ENCODE data around the gene PRKAR2B.
A peak's percentile ranks its signal among the peaks of the same experiment; 100 is the strongest.

PRKAR2B gene

DNA sequence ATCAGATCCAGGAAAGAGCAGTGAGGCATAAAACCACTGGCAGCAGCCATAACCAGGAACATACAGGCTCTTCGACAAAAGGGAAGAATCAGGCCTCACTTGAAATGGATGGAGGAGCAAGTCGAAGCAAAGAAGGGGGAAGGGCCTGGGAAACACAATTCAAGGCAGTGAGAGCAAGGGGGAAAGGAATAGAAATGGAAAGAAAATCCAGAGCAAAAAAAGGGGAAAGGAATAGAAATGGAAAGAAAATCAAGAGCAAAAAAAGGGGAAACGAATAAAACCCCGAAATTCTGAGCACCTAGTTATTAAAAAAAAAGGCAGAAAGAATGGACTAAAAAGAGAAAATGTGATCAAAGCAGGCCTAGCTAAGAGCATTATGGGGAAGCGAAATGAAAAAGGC, 24.1 kb upstream of the PRKAR2B start:
- DNase-seq (ENCODE audit: low spot score in 2 of 2) (no peak), ATAC-seq (no peak)
- no peak overlapping the region for H3K27ac Mint-ChIP-seq

DNA sequence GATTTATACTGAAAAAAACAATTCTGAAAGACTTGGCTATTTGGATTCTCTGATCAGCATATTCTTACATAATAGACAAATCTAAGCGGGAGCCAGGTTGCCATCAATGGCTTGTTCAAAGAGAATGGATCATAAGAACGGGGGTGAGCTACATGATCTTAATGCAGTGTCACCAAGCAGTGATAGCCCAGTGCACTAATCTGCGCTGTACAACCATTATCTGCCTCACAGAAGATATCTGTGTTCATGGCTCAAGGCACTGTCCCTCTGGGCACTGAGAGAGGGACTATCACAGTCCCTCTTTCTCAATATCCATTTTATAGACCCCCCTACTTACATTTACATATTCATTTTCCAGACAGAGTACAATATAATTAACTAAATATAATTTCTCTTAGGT, 22.9 kb upstream of the PRKAR2B start:
- Mint-ChIP-seq H3K4me1 (no peaks in the 10 kb centered on the region), H3K36me3 (no peaks in the 10 kb centered on the region), H3K9me3 (no peaks in the 10 kb centered on the region), H3K27ac (no peak overlapping the region), H3K4me3 (no peak overlapping the region)
- DNase-seq (ENCODE audit: low spot score in 2 of 2) (no peak), ATAC-seq (no peak)

More for the DNA sequence above, 24.1 kb upstream of the PRKAR2B start:
- Mint-ChIP-seq H3K9me3 (no peaks in the 10 kb centered on the region), H3K36me3 (no peaks in the 10 kb centered on the region), H3K4me3 (no peak overlapping the region), H3K4me1 (no peaks in the 10 kb centered on the region)

- no peaks in the 10 kb centered on the region for H3K36me3 Mint-ChIP-seq
- ATAC-seq, result no peak
Observed at GRCh38 chr7:107023522-107024151, 20.9 kb upstream of the PRKAR2B start.

DNA sequence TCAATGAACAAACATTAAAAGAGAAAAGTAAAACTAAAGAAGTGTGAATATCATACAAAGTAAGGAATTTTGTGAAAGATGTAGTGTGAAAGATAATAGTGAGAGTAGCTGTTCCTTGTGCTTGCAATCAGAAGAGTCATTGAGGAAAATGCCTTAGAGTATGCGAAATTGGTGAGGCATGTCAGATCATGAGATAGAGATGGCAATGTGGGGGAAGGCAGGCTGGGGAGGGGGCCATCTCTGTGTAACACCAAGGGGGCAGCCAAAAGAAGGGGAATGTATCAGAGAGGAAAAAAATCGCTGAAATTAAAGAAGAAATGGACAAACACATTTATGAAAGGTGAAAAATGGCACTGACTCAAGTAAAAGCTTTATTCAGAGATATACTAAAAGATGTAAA, 19.6 kb upstream of the PRKAR2B start:
- ATAC-seq (no peak), DNase-seq (ENCODE audit: low spot score in 2 of 2) (no peak)
- Mint-ChIP-seq H3K27ac (no peak overlapping the region), H3K4me1 (no peaks in the 10 kb centered on the region), H3K36me3 (no peaks in the 10 kb centered on the region), H3K9me3 (no peaks in the 10 kb centered on the region), H3K4me3 (no peak overlapping the region)

More at GRCh38 chr7:107023522-107024151, 20.9 kb upstream of the PRKAR2B start:
- no peak for DNase-seq (ENCODE audit: low spot score in 2 of 2)
- H3K27ac Mint-ChIP-seq, result no peak overlapping the region
- no peak overlapping the region for H3K4me3 Mint-ChIP-seq
- H3K9me3 Mint-ChIP-seq, result no peaks in the 10 kb centered on the region
- no peaks in the 10 kb centered on the region for H3K4me1 Mint-ChIP-seq

DNA sequence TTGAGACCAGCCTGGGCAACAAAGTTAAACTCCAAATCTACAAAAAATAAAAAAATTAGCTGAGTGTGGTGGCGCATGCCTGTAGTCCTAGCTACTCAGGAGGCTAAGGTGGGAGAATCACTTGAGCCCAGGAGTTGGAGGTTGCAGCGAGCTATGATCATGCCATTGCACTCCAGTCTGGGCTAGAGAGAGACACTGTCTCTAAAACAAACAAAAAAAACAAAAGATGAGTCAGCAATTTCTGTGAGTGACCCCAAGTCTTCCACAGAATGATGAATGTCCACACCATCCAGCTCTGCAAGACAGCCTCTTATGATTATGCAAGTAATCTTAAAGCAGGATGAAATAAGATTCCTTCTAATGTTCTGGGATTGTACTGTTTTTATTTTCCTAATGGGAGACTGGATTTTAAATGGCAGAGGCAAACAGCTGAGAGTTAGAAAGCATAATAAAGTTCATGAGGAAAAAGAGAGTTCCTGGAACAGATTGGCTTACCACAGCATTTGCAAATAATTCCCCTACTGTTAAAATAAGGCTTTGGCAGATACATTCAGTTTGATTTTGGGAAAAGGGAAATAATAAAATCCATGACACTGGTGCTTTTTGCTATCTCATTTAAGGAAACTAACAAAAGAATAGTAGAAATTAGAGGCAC, 18.9 kb upstream of the PRKAR2B start:
- H3K36me3 Mint-ChIP-seq, result no peaks in the 10 kb centered on the region
- ATAC-seq (no peak), DNase-seq (ENCODE audit: low spot score in 2 of 2) (no peak)
- no peaks in the 10 kb centered on the region for H3K9me3 Mint-ChIP-seq
- H3K4me3 Mint-ChIP-seq, result no peak overlapping the region
- H3K27ac Mint-ChIP-seq, result no peak overlapping the region
- no peaks in the 10 kb centered on the region for H3K4me1 Mint-ChIP-seq

DNA sequence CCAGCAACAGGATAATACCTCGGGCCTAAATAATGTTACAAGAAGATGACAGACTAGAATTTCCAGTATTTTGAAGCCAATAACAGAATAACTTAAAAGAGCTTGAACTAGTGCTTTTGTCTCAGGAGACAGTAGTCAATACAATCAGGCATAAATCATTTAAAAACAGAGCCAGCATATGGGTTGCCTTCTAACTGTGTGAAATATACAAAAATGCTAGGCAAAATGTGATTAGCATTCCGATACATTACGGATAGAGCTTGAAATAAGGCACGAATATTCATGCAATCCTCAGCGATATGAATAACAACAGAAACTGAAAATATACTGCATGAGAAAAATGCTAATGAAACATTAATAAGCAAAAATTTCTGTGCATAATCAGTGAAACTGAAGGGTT, 18.3 kb upstream of the PRKAR2B start:
- Mint-ChIP-seq H3K27ac (no peak overlapping the region), H3K9me3 (no peaks in the 10 kb centered on the region), H3K4me1 (no peaks in the 10 kb centered on the region), H3K4me3 (no peak overlapping the region), H3K36me3 (no peaks in the 10 kb centered on the region)
- DNase-seq (ENCODE audit: low spot score in 2 of 2) (no peak), ATAC-seq (no peak)

GRCh38 chr7:107027208-107027607, 17.3 kb upstream of the PRKAR2B start:
- Mint-ChIP-seq H3K4me3 (no peak overlapping the region), H3K4me1 (no peaks in the 10 kb centered on the region), H3K9me3 (no peaks in the 10 kb centered on the region), H3K27ac (no peak overlapping the region), H3K36me3 (no peaks in the 10 kb centered on the region)
- ATAC-seq (no peak), DNase-seq (ENCODE audit: low spot score in 2 of 2) (no peak)

DNA sequence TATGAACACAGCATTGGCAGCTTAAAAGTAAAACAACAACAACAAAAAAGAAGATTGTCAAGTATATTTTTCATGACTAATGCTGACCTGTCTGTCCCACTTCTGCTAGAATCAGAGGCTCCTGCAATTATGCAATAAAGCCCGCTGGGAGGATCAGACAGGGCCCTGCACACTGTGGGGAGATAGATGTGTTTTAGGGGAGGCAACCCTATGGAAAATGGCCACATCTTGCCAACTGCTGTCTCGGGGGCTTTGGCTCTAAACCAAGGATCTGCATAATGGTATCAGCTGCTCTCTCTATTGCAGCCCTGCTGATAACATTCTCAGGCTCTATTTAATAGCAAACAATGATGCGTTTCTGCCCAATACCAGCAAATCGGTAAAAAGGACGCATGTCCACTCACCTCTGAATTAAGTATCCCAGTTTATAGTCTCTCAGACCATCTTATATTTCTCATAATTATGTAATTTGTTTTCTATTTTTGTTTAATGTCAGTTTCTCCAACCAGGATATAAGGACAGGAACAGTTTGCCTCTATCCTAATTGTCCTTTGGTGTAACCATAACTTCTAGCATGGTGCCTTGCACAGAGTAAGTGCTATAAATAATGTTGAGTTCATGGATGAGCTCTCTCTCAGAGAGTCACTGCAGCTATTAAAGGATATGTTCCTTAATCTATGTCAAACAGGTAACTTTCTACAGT, 15.3 kb upstream of the PRKAR2B start:
- no peak for DNase-seq (ENCODE audit: low spot score in 2 of 2)
- H3K9me3 Mint-ChIP-seq, result no peaks in the 10 kb centered on the region
- no peaks in the 10 kb centered on the region for H3K4me1 Mint-ChIP-seq
- H3K27ac Mint-ChIP-seq, result no peak overlapping the region
- H3K4me3 Mint-ChIP-seq, result no peak overlapping the region
- no peak for ATAC-seq
- H3K36me3 Mint-ChIP-seq, result no peaks in the 10 kb centered on the region

- no peak overlapping the region for H3K27ac Mint-ChIP-seq
- ATAC-seq, result no peak
- DNase-seq (ENCODE audit: low spot score in 2 of 2), result no peak
- no peak overlapping the region for H3K4me3 Mint-ChIP-seq
- no peaks in the 10 kb centered on the region for H3K9me3 Mint-ChIP-seq
- H3K4me1 Mint-ChIP-seq, result no peaks in the 10 kb centered on the region
- no peaks in the 10 kb centered on the region for H3K36me3 Mint-ChIP-seq
Observed at GRCh38 chr7:107029764-107030286, 14.7 kb upstream of the PRKAR2B start.

GRCh38 chr7:107032050-107032449, 12.5 kb upstream of the PRKAR2B start:
- no peak for DNase-seq (ENCODE audit: low spot score in 2 of 2)
- no peak overlapping the region for H3K4me3 Mint-ChIP-seq
- H3K9me3 Mint-ChIP-seq, result peaks cover 3% of the 10 kb centered on the region
- no peak for ATAC-seq
- no peaks in the 10 kb centered on the region for H3K4me1 Mint-ChIP-seq
- H3K27ac Mint-ChIP-seq, result no peak overlapping the region
- H3K36me3 Mint-ChIP-seq, result no peaks in the 10 kb centered on the region

- peaks cover 3% of the 10 kb centered on the region for H3K9me3 Mint-ChIP-seq
- ATAC-seq, result no peak
- H3K36me3 Mint-ChIP-seq, result no peaks in the 10 kb centered on the region
- no peak for DNase-seq (ENCODE audit: low spot score in 2 of 2)
- no peak overlapping the region for H3K27ac Mint-ChIP-seq
- no peaks in the 10 kb centered on the region for H3K4me1 Mint-ChIP-seq
- H3K4me3 Mint-ChIP-seq, result no peak overlapping the region
Observed at GRCh38 chr7:107032720-107033438, 11.6 kb upstream of the PRKAR2B start.

DNA sequence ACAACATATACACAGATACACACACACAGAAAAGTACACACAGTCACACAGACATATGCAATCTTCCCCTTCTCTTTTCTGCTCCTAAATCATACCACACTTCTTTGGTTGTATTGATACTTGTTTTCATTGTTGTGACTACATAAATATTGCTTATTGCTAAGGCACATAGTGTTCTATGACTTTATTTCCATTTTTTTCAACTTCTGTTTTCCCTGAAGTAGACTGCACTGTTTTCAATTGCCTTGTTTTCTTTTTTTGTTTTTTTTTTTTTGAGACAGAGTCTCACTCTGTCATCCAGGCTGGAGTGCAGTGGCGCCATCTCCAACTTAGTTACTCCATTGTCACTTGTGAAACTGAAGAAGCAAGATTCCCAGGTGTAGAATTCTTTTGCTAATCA, 10.0 kb upstream of the PRKAR2B start:
- no peaks in the 10 kb centered on the region for H3K4me1 Mint-ChIP-seq
- DNase-seq (ENCODE audit: low spot score in 2 of 2) (no peak), ATAC-seq (no peak)
- peaks cover 3% of the 10 kb centered on the region for H3K9me3 Mint-ChIP-seq
- no peaks in the 10 kb centered on the region for H3K36me3 Mint-ChIP-seq
- no peak overlapping the region for H3K27ac Mint-ChIP-seq
- H3K4me3 Mint-ChIP-seq, result no peak overlapping the region

DNA sequence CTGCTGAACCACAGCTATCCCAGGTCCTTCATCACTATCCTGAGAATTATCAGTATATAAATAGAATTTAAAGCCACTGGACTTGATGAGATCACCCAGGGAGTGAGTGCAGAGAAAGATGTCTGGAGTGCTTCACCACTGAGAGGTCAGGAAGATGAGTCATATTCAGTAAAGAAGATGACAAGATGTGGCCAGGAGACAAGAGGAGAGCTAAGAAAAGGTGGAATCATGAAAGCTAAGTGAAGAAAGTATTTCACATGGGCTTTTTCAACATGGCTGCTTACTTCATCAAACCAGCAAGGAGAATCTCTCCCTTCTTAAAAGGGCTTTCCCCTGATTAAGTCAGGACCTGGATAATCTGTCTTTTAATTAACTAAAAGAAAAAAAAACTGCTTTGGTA, 9.1 kb upstream of the PRKAR2B start:
- Mint-ChIP-seq H3K4me1 (no peaks in the 10 kb centered on the region), H3K4me3 (no peak overlapping the region), H3K27ac (no peak overlapping the region), H3K36me3 (no peaks in the 10 kb centered on the region), H3K9me3 (peaks cover 3% of the 10 kb centered on the region)
- ATAC-seq (peak; percentile 70), DNase-seq (ENCODE audit: low spot score in 2 of 2) (no peak)

DNA sequence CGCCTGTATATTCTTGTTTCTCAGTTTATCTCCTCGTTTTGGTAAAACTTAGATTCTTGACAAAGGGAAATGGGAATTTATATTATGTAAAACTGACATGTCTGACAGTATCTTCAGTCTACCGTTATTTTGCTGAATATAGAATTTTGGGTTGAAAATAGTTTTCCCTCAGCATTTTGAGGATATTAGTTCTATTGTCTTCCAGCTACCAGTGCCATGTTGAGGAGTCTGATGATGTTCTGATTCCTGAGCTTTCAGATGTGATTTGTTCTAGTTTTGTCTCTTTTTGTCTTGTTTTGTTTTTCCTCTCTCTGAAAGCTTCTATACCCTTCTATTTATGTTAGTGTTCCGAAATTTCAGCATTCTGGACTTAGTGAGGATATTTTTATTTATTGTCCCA, 8.0 kb upstream of the PRKAR2B start:
- H3K4me1 Mint-ChIP-seq, result no peaks in the 10 kb centered on the region
- DNase-seq (ENCODE audit: low spot score in 2 of 2) (no peak), ATAC-seq (no peak)
- H3K4me3 Mint-ChIP-seq, result no peak overlapping the region
- peaks cover 3% of the 10 kb centered on the region for H3K9me3 Mint-ChIP-seq
- no peaks in the 10 kb centered on the region for H3K36me3 Mint-ChIP-seq
- no peak overlapping the region for H3K27ac Mint-ChIP-seq

Data from stimulated activated effector memory CD8-positive, alpha-beta T cell treated with anti-CD3 and anti-CD28 coated beads, Interleukin-12 subunit alpha, Interleukin-12 subunit beta, amount 100 ng/mL, for 72 hours (primary cell).